Subcutaneous adipose tissue (tissue), 4 donors: Measurements from ENCODE around the gene ARNT2. TPM values are rescaled to one million over a fixed set of nuclear protein-coding genes. Genes with fewer than 3 reads are reported as not detected.

Experiments used
- CTCF ChIP-seq: fragments of 450-650 bp; IDR thresholded peaks from one replicate; pipeline ENCODE4 v1.5.1; 2016; ENCODE audit warnings: low read depth, mild to moderate bottlenecking, control low read depth, antibody characterized with exemption, moderate library complexity
- total RNA-seq, 4 donors: library from RNA; depleted of rRNA; stranded (reverse); fragments of >200 nt; gene quantifications; one replicate each; pipeline ENCODE4 v1.1.0, GENCODE V29; 2016

ARNT2 gene
- total RNA-seq, 4 donors from 2014 or later: 0.16 to 4.3 (median 2.3) TPM

- TF ChIP-seq CTCF: no peak
Measured at GRCh38 chr15:80380154-80380553, 24.0 kb upstream of the ARNT2 start.

- TF ChIP-seq CTCF: no peak
Measured at GRCh38 chr15:80382285-80382684, 21.9 kb upstream of the ARNT2 start.

DNA sequence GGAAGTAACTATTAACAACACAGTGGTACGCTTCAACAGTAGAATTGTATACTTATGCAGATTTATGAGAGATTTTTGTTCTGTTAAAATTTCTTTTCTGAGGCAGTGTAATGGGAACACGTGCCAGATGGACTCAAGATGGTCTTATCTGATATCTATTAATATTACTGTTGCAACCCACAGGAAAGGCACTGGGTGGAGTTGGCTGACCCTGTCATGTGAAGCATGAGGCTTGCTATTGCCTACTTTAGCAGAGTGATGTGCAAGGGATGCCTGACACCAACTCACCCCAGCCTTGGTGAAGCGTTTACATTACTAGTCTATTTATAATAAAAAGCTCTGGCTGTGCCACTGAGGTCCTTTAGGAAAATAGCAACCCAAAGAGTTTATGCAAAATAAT, 19.8 kb upstream of the ARNT2 start:
- no peak for TF ChIP-seq CTCF

DNA sequence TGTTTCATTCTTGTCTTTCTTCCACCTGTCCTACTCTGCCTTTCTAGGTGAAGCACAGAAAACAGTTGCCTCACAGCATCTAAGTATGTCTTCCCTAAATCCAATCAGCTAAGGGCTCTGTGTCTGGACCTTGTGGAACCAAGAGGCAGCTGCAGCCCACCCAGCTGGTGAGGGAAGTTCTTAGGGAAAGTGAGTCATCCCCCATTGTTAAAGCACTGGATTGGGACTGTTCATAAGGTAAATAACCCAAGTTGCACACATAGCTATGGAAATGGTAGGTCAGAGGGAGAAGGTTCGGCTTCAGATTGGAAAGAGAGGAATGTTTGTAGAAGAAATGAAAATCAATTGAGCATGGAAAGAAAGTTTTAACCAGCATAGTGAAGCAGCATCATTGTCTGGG, 18.0 kb upstream of the ARNT2 start:
- TF ChIP-seq CTCF: no peak

DNA sequence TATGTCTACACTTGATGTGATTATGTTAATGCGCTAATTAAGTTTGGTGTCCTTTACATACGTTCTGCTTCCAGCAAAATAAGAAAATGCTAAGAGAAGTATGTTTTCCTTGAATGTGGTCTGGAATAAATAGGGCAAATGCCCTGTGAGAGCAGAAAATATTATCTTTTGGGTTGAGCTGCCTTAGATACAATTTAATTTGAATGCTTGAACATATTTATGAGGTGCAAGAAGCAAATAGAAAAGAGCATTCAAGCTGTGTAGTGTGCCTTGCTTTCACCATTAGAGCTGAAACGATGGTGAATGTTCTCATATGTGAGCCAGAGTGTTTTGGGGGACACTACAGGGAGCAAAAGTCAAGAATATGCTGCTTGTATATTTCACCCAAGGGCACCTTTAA, 15.9 kb upstream of the ARNT2 start:
- TF ChIP-seq CTCF: no peak

DNA sequence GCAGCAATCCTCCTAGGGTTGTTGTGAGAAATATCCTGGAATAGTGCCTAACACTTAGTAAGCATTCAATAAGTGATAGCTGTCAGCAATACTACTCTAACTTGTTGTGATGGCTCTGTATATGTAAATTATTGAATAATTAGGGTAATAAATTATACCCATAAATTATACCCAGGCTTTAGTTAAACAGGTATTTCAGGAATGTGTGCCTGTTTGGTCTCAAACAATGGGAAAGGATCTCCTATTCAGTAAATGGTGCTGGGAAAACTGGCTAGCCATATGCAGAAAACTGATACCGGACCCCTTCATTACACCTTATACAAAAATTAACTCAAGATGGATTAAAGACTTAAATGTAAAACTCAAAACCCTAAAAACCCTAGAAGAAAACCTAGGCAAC, 14.8 kb upstream of the ARNT2 start:
- no peak for TF ChIP-seq CTCF

DNA sequence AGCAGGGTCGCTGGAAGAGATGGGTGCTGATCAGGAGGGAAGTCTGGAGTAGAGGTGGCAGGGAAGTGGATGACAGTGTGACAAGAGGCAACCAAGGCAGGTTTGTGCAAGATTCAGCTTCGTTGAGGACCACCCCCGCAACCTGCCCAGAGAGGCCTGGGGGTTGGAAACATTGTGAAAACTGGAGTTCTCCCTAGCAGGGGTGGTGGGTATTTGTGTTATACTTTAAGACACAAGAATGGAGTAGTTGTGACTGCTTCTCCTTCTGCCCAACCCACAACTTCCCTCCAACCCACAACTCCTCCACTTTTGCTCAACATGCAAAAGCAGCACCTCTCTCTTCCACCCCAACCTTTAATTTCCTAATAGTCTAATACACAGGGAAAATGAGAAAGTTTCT, 8.6 kb upstream of the ARNT2 start:
- TF ChIP-seq CTCF: no peak

DNA sequence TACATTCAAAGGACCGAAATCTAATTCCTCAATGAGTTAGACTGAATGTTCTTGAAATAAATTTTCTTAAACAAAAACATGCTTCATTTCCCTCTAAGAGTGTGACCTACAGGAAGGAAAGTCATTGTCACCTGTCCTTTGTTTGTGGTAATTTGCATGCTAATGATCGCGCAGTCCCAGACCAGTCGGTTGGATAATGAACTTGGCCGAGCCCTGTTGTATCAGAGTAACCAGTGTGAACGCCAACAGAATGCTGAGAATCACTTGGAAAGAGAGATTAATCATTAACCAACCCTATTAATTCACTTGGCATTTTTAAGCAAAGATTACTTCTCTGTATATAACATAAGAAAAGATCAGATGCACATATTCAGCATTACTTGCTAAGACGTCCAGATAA, 8.1 kb upstream of the ARNT2 start:
- no peak for TF ChIP-seq CTCF
